GM12801 (cell line): Measurements from ENCODE around the gene SERTAD3.

ENCODE experiments used
- TF ChIP-seq, protein P1 (sequence below): IDR thresholded peaks from one replicate; pipeline ENCODE4 v1.5.1; 2011; ENCODE audit warnings: control low read depth; ENCODE audit not compliant: insufficient read length; ENCODE audit errors: extremely low read depth

Gene SERTAD3

GRCh38 chr19:40442328-40443130 lies 1.6 kb downstream of the SERTAD3 start:
- TF ChIP-seq, protein P1, sequence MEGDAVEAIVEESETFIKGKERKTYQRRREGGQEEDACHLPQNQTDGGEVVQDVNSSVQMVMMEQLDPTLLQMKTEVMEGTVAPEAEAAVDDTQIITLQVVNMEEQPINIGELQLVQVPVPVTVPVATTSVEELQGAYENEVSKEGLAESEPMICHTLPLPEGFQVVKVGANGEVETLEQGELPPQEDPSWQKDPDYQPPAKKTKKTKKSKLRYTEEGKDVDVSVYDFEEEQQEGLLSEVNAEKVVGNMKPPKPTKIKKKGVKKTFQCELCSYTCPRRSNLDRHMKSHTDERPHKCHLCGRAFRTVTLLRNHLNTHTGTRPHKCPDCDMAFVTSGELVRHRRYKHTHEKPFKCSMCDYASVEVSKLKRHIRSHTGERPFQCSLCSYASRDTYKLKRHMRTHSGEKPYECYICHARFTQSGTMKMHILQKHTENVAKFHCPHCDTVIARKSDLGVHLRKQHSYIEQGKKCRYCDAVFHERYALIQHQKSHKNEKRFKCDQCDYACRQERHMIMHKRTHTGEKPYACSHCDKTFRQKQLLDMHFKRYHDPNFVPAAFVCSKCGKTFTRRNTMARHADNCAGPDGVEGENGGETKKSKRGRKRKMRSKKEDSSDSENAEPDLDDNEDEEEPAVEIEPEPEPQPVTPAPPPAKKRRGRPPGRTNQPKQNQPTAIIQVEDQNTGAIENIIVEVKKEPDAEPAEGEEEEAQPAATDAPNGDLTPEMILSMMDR, result no peak

DNA sequence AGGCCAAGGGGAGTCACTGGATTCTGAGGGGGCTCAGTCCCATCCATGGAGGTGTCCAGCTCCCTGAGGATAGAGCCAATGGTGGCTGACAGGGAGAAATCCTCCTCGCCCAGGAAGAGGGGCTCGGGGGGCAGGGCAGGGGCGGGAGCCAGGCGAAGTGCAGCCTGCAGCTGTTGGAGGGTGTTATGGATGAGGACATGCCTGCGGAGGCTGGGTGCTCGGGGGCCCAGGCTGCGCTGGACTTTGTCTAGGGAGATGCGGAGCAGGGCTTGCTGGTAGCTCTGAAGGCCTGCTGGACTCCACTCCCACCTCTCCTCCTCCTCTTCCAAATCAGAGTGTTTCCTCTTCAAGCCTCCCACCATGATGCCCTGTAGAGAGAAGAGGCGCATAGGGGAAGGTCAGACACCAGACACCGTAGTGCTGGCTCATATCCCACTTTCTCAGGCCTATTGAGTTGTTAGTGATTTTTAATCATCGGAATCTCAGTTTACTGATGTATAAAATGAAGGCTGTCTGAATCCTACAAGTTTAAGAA lies 2.3 kb downstream of the SERTAD3 start:
- TF ChIP-seq, protein P1, result no peak

DNA sequence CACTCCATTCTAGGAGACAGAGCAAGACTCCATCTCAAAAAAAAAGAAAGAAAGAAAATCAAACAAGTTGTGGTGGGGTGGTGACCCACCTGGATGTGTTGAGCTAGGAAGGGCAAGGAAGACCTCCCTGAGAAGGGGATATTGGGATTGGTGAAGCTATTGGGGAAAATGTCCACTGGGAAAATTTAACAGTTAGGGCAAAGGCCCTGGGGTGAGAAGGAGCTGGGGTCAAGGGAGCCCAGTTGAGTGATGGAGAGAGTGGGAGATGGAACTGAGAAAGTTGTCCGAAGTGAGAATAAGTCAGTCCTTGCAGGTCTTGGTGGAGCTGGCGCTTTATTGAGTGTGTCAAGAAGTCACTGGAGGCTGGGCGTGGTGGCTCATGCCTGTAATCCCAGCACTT lies 5.9 kb downstream of the SERTAD3 start:
- TF ChIP-seq, protein P1, result no peak

DNA sequence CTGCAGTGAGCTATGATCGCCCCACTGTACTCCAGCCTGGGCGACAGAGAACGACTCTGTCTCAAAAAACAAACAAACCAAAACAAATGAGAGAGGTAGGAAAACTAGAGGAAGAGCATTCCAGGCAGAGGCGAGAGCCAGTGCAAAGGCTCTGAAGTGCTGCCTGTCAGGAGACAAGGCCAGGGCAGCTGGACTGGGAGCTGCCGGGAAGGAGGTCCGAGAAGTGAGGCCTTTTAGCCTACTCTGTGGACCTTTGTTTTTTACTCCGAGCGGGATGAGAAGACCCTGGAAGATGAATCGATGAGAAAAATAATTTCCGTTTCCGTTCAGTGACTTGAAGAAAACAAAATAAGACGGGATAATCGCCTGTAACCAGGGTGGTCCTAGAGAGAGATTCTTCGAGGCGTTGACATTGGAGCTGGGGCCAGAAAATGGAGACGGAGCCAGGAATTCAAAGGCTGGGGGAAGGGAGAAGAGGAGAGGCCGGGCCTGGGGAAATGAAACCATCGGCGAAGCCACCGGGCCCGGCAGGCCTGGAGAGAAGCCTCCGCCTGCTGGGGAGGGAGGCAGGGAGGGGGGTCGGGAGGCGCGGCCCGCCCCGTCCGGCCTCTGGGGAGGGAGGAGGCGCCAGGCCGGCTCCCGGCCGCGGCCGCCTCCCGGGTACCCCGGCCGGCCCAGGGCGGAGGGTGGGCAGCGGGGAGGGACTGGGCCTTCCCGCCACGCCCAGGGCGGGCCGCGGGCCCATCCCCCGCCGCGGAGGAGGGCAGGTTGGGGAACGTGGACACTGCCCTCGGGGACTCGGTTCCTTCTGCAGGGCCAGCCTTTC lies 10.5 kb downstream of the SERTAD3 start:
- TF ChIP-seq, protein P1, result no peak

DNA sequence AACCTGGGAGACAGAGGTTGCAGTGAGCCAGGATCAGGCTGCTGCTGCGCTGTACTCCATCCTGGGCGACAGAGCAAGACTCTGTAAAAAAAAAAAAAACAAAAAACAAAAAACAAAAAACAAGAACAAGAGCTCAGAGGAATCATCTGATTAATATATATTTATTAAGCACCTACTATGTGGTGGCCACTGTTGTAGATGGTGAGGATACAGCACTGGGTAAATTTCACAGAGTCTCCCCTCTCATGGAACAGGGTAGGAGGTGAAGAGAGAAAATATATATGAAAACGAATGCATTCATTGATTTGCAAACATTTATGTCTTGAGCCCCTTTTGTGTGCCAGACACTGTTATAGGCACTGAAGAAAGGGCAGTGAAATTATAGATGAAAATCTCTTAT lies 12.4 kb downstream of the SERTAD3 start:
- TF ChIP-seq, protein P1, result no peak

DNA sequence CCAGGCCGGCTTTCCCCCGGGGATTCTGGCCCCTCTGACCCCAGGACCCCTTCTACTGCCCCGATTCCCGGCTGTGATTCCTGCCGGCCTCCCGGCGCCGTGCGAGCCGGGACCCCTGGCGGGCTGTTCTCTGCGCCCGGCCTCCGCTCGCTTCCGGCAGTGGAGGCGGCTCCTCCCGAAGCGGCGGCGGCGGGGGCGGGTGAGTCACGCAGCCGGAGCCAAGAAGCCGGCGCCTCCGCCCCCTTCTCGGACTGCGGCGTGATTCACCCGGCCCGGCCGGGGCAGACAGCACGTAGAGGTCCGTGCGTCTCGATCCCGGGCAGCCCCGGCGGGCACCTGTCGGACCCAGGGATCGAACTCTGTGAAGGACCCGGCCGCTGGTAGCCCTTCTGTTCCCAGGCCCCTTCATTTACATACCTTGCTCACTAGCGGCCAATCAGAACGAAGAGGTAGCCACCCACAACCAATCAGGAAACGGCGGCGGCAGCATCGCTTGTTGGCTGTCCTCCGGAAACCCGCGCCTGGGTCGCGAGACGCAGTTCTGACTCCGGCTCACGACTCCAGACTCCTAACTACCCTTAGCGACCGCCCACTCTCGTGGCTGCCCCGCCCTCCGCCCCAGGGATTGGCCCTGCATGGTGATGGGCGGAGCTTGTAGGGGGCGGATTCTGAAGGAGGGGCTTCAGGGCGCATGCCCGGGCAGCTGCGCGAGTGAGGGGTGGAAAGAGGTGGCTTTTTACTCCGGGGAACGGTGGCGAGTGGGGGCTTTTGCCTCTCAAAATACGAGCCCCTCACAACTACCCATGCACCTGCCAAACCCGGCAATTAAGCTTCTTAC lies 18.5 kb downstream of the SERTAD3 start, which contains the start of gene SERTAD1:
Gene SERTAD1 (minus strand): TSS at position 543 of the 838 bp plus-strand sequence. CDS start 2,446 bp downstream, outside the sequence.
- TF ChIP-seq, protein P1, result no peak
